ENCODE measurements around the gene RAD51D. TPM values are rescaled to one million over a fixed set of nuclear protein-coding genes. Genes with fewer than 3 reads are reported as not detected.
A peak's percentile ranks its signal among the peaks of the same experiment; 100 is the strongest.

RAD51D gene
- polyA plus RNA-seq, 1 of the 3 experiments (the other 2 are of a cell fraction): 11.6 TPM

- TF ChIP-seq REST (IDR thresholded peaks at IDR 0.05; ENCODE audit: low read depth, low read length) (no peak), FOXJ3 (CRISPR knock-in tag; IDR thresholded peaks at IDR 0.05) (no peak), NFIC (IDR thresholded peaks at IDR 0.05; ENCODE audit: borderline replicate concordance) (no peak), USF1 (IDR thresholded peaks at IDR 0.05; ENCODE audit: borderline replicate concordance, low read depth) (no peak), YY1 (IDR thresholded peaks at IDR 0.05; ENCODE audit: low read depth) (no peak), CTCF (IDR thresholded peaks at IDR 0.05) (peak; percentile 70), MXI1 (IDR thresholded peaks at IDR 0.05; ENCODE audit: low read depth, low read length) (peak; percentile 52; the same call in 1 of the 2 replicates)
These were observed 30.6 kb downstream of the RAD51D start (continued) for GRCh38 chr17:35088881-35089585.

GRCh38 chr17:35088356-35088880, 31.2 kb downstream of the RAD51D start:
- Histone ChIP-seq H3K4me2 (peak overlapping the region; percentile 95), H3K36me3 (replicated peaks in 1 of 2; ENCODE audit: control insufficient read depth in 1 of 2, insufficient read depth in 2 of 2, low read length in 1 of 2) (no peaks in the 10 kb centered on the region), H3K9me3 (no peaks in the 10 kb centered on the region), H3K27me3 (ENCODE audit: insufficient read depth) (no peaks in the 10 kb centered on the region), H3K4me3 (ENCODE audit: low read depth in 2 of 2, low read length in 1 of 2) (peak overlapping the region; percentile 83 to 92), H3K27ac (ENCODE audit: low read depth in 2 of 2, low read length in 1 of 2) (peak overlapping the region; percentile 71 to 81), H3K9ac (peak overlapping the region; percentile 86), H3F3A (replicated peaks; ENCODE audit: insufficient read depth) (peaks cover 12% of the 10 kb centered on the region), H3K79me2 (ENCODE audit: insufficient read depth) (peaks cover 50% of the 10 kb centered on the region), H4K20me1 (ENCODE audit: insufficient read depth) (no peaks in the 10 kb centered on the region), H3K4me1 (ENCODE audit: control insufficient read depth in 1 of 2, insufficient read depth in 2 of 2, low read depth in 1 of 2, low read length in 1 of 2) (peaks cover 12 to 23% of the 10 kb centered on the region in 2 experiments), H3K9me2 (no peaks in the 10 kb centered on the region), H2AFZ (ENCODE audit: low read depth) (peak overlapping the region; percentile 75)
- peak; percentile 69 for DNase-seq
- 0% methylated on average over 24 of the region's 26 CpGs for WGBS (ENCODE audit: low lambda C conversion rate)
- TF ChIP-seq MAX (IDR thresholded peaks at IDR 0.05; ENCODE audit: low read depth): 0 out of 2 replicates have a peak, but pooled peaks have one; percentile 7
- 0 out of 2 replicates have a peak, but pooled peaks have one; percentile 14 for TF ChIP-seq RCOR1 (IDR thresholded peaks at IDR 0.05; ENCODE audit: low read length)
- TF ChIP-seq FOSL2 (IDR thresholded peaks at IDR 0.05; ENCODE audit: borderline replicate concordance, low read depth): no peak
- peak; percentile 14; the same call in 1 of the 2 replicates for TF ChIP-seq MXI1 (IDR thresholded peaks at IDR 0.05; ENCODE audit: low read depth, low read length)
- TF ChIP-seq YY1 (IDR thresholded peaks at IDR 0.05; ENCODE audit: low read depth): peak; percentile 42; the same call in 1 of the 2 replicates
- no peak for TF ChIP-seq EP300 (IDR thresholded peaks at IDR 0.05; ENCODE audit: borderline replicate concordance in 1 of 2, low read depth in 1 of 2, low read length in 1 of 2)
- peak; percentile 17; the same call in 1 of the 2 replicates for TF ChIP-seq RAD21 (IDR thresholded peaks at IDR 0.05; ENCODE audit: low read length)
- CTCF ChIA-PET: interaction anchor here (0.7 to 1.9 kb wide), 5 partner anchors 14 to 644 kb away, joined by 3 to 4 read pairs (median 3); no protein-coding TSS in a partner anchor
- POLR2A ChIA-PET: no interaction called here
